Natural killer cell (primary cell): Measurements from ENCODE around the gene BSG. TPM values are rescaled to one million over a fixed set of nuclear protein-coding genes. Genes with fewer than 3 reads are reported as not detected.

Experiments used
- ATAC-seq, 3 donors: fragments of 150-1000 bp in 2 of 3; fragments of 200-7000 bp in 1 of 3; cut with Tn5 transposase; 1 replicate in 1 of 3; 2 replicates in 2 of 3; pipeline ENCODE4 v1.10.0; 2021; ENCODE audit warnings: mild to moderate bottlenecking in 2 of 3, moderate library complexity in 2 of 3
- DNase-seq, 2 donors: peaks; one replicate each; pipeline versions ENCODE4 v3.0.0 to v3.0.0-alpha.2; 2013 to 2021; ENCODE audit warnings: mixed read lengths in 1 of 2
- H3K27ac ChIP-seq: one replicate; pipeline ENCODE4 v1.5.1; 2013; ENCODE audit warnings: mild to moderate bottlenecking, low read length
- H3K27me3 ChIP-seq: one replicate; pipeline ENCODE4 v1.6.1; 2013; ENCODE audit warnings: low read length; ENCODE audit not compliant: control insufficient read depth, insufficient read depth
- H3K36me3 ChIP-seq: one replicate; pipeline ENCODE4 v1.6.1; 2013; ENCODE audit warnings: low read length; ENCODE audit not compliant: control insufficient read depth, insufficient read depth
- H3K4me1 ChIP-seq: one replicate; pipeline ENCODE4 v1.6.1; 2013; ENCODE audit warnings: low read length; ENCODE audit not compliant: control insufficient read depth, insufficient read depth
- H3K4me3 ChIP-seq: one replicate; pipeline ENCODE4 v1.5.1; 2013; ENCODE audit warnings: low read length
- H3K9me3 ChIP-seq: one replicate; pipeline ENCODE4 v1.6.1; 2013; ENCODE audit warnings: low read length; ENCODE audit not compliant: control insufficient read depth, insufficient read depth
- H3K27ac Mint-ChIP-seq, 2 donors: one replicate each; pipeline ENCODE4 v1.8.0; 2022; ENCODE audit warnings: mild to moderate bottlenecking in 2 of 2, mixed read lengths in 2 of 2, moderate library complexity in 1 of 2
- H3K27me3 Mint-ChIP-seq, 2 donors: one replicate each; pipeline ENCODE4 v1.8.0; 2022; ENCODE audit warnings: low read depth in 2 of 2, mixed read lengths in 2 of 2
- H3K36me3 Mint-ChIP-seq: one replicate; pipeline ENCODE4 v1.8.0; 2022; ENCODE audit warnings: mixed read lengths
- H3K4me1 Mint-ChIP-seq, 2 donors: one replicate each; pipeline ENCODE4 v1.8.0; 2022; ENCODE audit warnings: mixed read lengths in 2 of 2
- H3K4me3 Mint-ChIP-seq: one replicate; pipeline ENCODE4 v1.8.0; 2022; ENCODE audit warnings: mild to moderate bottlenecking, moderate library complexity, mixed read lengths
- H3K9me3 Mint-ChIP-seq, 2 donors: one replicate each; pipeline ENCODE4 v1.8.0; 2022; ENCODE audit warnings: mixed read lengths in 2 of 2
- WGBS: methylation state at CpG from one replicate; pipeline ENCODE4 v1.1.7; 2013; ENCODE audit warnings: missing lambda C conversion rate; ENCODE audit not compliant: insufficient coverage; 5-methylcytosine and 5-hydroxymethylcytosine counted together
- intact Hi-C: fragments of 100-400 bp; cut with micrococcal nuclease; formaldehyde crosslinking; loops from one replicate; pipeline ENCODE4 v1.14.2; 2022
- total RNA-seq, 4 donors: library from RNA; stranded (reverse); fragments of 120-200 nt in 1 of 4; gene quantifications; one replicate each; pipeline versions ENCODE4 v1.2.3 to v1.2.4, GENCODE V29; 2013 to 2022
- TF ChIP-seq, protein P1 (sequence below): fragments of 200-600 bp; IDR thresholded peaks from one replicate; pipeline ENCODE4 v1.8.0; 2022; ENCODE audit warnings: antibody characterized with exemption

Gene BSG
- total RNA-seq, 3 donors from 2014 or later (not counting 1 experiment from before 2014, with no cell fraction given): 229 to 248 (median 236) TPM

DNA sequence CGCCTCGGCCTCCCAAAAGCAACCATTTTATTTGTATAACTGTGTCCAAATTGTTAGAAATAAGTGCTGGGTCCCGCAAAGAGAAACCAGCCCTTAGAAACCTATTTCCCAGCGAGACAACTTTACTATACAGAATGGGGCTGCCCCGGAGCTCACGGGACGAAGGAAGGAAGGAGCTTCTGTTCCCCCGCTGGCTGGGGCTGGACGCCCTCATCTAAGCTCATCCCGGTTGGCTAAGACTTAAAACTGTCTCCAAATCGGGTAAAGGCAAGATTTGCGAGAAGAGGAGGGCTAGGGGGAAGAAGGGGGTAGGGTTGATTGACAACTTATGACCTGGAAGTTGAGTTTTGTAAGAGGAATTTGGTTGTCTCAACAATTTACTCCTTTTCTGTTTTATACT is 12.3 kb upstream of the BSG start:
- ATAC-seq: no peak
- Histone ChIP-seq H3K4me3 (no peak overlapping the region), H3K36me3 (no peaks in the 10 kb centered on the region), H3K27me3 (no peaks in the 10 kb centered on the region), H3K9me3 (no peaks in the 10 kb centered on the region), H3K27ac (no peak overlapping the region), H3K4me1 (peaks cover 8% of the 10 kb centered on the region)
- intact Hi-C loops: no loop called here
- DNase-seq: no peak
- WGBS: 68% methylated on average over 12 of the region's 12 CpGs
- Mint-ChIP-seq H3K27me3 (no peaks in the 10 kb centered on the region), H3K4me1 (peaks cover 0 to 7% of the 10 kb centered on the region in 2 donors), H3K4me3 (no peak overlapping the region), H3K27ac (no peak overlapping the region), H3K9me3 (no peaks in the 10 kb centered on the region), H3K36me3 (no peaks in the 10 kb centered on the region)
- TF ChIP-seq, protein P1, sequence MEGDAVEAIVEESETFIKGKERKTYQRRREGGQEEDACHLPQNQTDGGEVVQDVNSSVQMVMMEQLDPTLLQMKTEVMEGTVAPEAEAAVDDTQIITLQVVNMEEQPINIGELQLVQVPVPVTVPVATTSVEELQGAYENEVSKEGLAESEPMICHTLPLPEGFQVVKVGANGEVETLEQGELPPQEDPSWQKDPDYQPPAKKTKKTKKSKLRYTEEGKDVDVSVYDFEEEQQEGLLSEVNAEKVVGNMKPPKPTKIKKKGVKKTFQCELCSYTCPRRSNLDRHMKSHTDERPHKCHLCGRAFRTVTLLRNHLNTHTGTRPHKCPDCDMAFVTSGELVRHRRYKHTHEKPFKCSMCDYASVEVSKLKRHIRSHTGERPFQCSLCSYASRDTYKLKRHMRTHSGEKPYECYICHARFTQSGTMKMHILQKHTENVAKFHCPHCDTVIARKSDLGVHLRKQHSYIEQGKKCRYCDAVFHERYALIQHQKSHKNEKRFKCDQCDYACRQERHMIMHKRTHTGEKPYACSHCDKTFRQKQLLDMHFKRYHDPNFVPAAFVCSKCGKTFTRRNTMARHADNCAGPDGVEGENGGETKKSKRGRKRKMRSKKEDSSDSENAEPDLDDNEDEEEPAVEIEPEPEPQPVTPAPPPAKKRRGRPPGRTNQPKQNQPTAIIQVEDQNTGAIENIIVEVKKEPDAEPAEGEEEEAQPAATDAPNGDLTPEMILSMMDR: no peak

DNA sequence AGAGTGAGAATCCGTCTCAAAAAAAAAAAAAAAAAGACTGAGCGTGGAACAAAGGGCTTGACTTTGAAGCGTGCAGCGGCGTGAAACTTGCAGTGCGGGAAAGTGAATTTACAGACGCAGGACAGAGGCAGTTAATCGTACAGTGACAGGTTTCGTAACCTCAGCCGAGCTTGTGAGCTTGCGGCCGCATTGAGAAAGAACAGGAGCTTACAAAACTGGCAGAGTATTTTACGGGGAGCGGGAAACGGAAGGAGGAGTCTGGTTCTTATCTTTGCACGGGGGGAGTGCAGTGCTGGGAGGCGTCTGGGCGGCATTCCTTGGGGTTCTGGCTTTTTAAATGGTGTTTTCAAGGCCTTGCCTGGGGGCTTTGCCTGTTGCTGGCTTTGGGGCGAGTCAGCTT is 6.0 kb upstream of the BSG start:
- peak in 1 of 2 donors; percentile 12 for DNase-seq
- intact Hi-C loops: no loop called here
- Mint-ChIP-seq H3K9me3 (no peaks in the 10 kb centered on the region), H3K4me3 (peak overlapping the region; percentile 28), H3K4me1 (peaks cover 7 to 11% of the 10 kb centered on the region in 2 donors), H3K36me3 (no peaks in the 10 kb centered on the region), H3K27ac (no peak overlapping the region), H3K27me3 (no peaks in the 10 kb centered on the region)
- 92% methylated on average over 18 of the region's 19 CpGs for WGBS
- Histone ChIP-seq H3K4me1 (peaks cover 7% of the 10 kb centered on the region), H3K27ac (no peak overlapping the region), H3K9me3 (no peaks in the 10 kb centered on the region), H3K27me3 (no peaks in the 10 kb centered on the region), H3K36me3 (no peaks in the 10 kb centered on the region), H3K4me3 (no peak overlapping the region)
- peak in 1 of 3 donors; percentile 35 for ATAC-seq
- TF ChIP-seq, protein P1: no peak

DNA sequence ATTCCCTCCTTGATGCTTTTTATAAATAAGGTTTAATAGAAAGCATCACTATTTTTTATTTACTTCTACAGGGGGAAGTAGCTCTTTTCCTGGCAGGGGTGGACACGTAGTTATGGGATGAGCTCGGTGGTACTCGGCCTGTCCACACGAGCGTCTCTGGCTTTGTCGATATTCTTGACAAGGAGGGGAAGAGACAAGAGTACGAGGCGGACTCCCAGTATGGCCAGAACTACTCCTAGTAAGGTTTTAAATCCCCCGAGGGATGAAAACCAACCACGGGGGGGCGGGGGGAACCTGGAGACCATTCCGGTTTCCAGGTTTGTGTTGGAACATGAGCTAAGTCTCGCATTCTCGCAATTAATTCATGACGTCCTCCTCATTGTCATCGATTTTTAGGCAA is 5.6 kb upstream of the BSG start:
- TF ChIP-seq, protein P1: no peak
- DNase-seq: no peak

DNA sequence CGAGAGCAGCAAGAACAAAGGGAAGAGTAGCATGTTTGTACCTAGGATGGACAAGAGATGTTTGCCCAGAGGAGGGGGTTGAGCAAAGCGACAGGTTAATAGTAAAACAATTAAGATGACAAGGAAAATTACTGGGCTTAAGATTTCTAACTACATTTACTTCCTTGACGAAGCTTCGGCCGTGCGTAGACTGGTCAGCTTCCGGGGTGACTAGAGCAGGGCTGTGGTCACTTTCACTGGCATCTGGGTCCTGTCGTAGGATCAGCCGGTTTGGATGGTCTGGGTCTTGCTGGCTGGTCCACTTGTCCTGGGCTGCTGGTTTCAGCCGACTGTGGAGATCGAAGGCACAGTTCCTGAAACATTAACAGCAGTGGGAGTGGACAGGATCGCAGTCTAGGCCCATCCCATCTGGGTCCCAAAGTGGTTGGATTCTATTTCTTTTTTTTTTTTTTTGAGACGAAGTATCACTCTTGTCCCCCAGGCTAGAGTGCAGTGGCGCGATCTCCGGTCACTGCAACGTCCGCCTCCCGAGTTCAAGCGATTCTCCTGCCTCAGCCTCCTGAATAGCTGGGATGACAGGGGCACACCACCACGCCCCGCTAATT is 5.0 kb upstream of the BSG start:
- TF ChIP-seq, protein P1: no peak
- Mint-ChIP-seq H3K4me3 (no peak overlapping the region), H3K4me1 (peaks cover 16 to 20% of the 10 kb centered on the region in 2 donors), H3K9me3 (no peaks in the 10 kb centered on the region), H3K27me3 (no peaks in the 10 kb centered on the region), H3K36me3 (no peaks in the 10 kb centered on the region), H3K27ac (no peak overlapping the region)
- Histone ChIP-seq H3K36me3 (no peaks in the 10 kb centered on the region), H3K4me1 (peaks cover 11% of the 10 kb centered on the region), H3K4me3 (no peak overlapping the region), H3K9me3 (no peaks in the 10 kb centered on the region), H3K27me3 (no peaks in the 10 kb centered on the region), H3K27ac (no peak overlapping the region)
- ATAC-seq (no peak), DNase-seq (no peak)
- WGBS: 95% methylated on average over 22 of the region's 22 CpGs
- intact Hi-C loops: no loop called here

More for the DNA sequence above, 5.6 kb upstream of the BSG start:
- Histone ChIP-seq H3K4me3 (no peak overlapping the region), H3K27ac (no peak overlapping the region), H3K9me3 (no peaks in the 10 kb centered on the region), H3K4me1 (peaks cover 11% of the 10 kb centered on the region), H3K27me3 (no peaks in the 10 kb centered on the region), H3K36me3 (no peaks in the 10 kb centered on the region)
- Mint-ChIP-seq H3K4me3 (no peak overlapping the region), H3K27me3 (no peaks in the 10 kb centered on the region), H3K27ac (no peak overlapping the region), H3K9me3 (no peaks in the 10 kb centered on the region), H3K36me3 (no peaks in the 10 kb centered on the region), H3K4me1 (peaks cover 12 to 16% of the 10 kb centered on the region in 2 donors)
- ATAC-seq: no peak
- 89% methylated on average over 16 of the region's 16 CpGs for WGBS
- intact Hi-C loops: no loop called here
